Neural cell (in vitro differentiated cells): Measurements from ENCODE around the gene AGBL4. TPM values are rescaled to one million over a fixed set of nuclear protein-coding genes. Genes with fewer than 3 reads are reported as not detected.

ENCODE experiments used
- H2AFZ ChIP-seq: fragments of 200-600, 300-800 bp; sonication (generic), shearing (Covaris generic); 2 replicates; pipeline ENCODE4 v1.6.0; 2014; ENCODE audit warnings: low read depth, mild to moderate bottlenecking, antibody characterized with exemption, low read length, moderate library complexity
- H3F3A ChIP-seq: fragments of 200-600 bp; shearing (Covaris generic); 2 replicates; pipeline ENCODE4 v1.6.1; 2016; ENCODE audit warnings: mild to moderate bottlenecking, moderate library complexity, mixed read lengths, antibody characterized with exemption, low read length; ENCODE audit not compliant: insufficient read depth, poor library complexity, severe bottlenecking
- H3K27ac ChIP-seq: fragments of 200-600, 300-800 bp; sonication (generic), shearing (Covaris generic); 2 replicates; pipeline ENCODE4 v1.5.1; 2014; ENCODE audit warnings: mild to moderate bottlenecking, low read length, moderate library complexity
- H3K27me3 ChIP-seq: fragments of 300-800, 200-600 bp; sonication (generic), shearing (Covaris generic); 2 replicates; pipeline ENCODE4 v1.6.0; 2014; ENCODE audit warnings: mild to moderate bottlenecking, low read depth, low read length, moderate library complexity; ENCODE audit not compliant: insufficient read depth
- H3K36me3 ChIP-seq: fragments of 300-800, 200-600 bp; sonication (generic), shearing (Covaris generic); 2 replicates; pipeline ENCODE4 v1.5.1; 2014; ENCODE audit warnings: mild to moderate bottlenecking, antibody characterized with exemption, low read length, moderate library complexity; ENCODE audit not compliant: insufficient read depth
- H3K4me2 ChIP-seq: fragments of 300-800, 200-600 bp; sonication (generic), shearing (Covaris generic); 2 replicates; pipeline ENCODE4 v1.6.0; 2014; ENCODE audit warnings: mild to moderate bottlenecking, low read length
- H3K4me3 ChIP-seq: fragments of 300-800, 200-600 bp; sonication (generic), shearing (Covaris generic); 2 replicates; pipeline ENCODE4 v1.5.1; 2014; ENCODE audit warnings: mild to moderate bottlenecking, low read length, moderate library complexity
- H3K79me2 ChIP-seq: fragments of 200-600 bp; shearing (Covaris generic); replicated peaks from 2 replicates; pipeline ENCODE4 v1.6.0; 2014; ENCODE audit warnings: mild to moderate bottlenecking, low read length, moderate library complexity; ENCODE audit not compliant: insufficient read depth
- H3K9ac ChIP-seq: fragments of 300-800, 200-600 bp; sonication (generic), shearing (Covaris generic); 2 replicates; pipeline ENCODE4 v1.6.1; 2016; ENCODE audit warnings: mild to moderate bottlenecking, low read length, mixed read lengths
- H3K9me2 ChIP-seq: fragments of 200-600 bp; shearing (Covaris generic); 2 replicates; pipeline ENCODE4 v1.6.1; 2016; ENCODE audit warnings: mild to moderate bottlenecking, low read length, mixed read lengths; ENCODE audit not compliant: insufficient read depth
- H3K9me3 ChIP-seq: fragments of 200-600, 300-800 bp; sonication (generic), shearing (Covaris generic); 2 replicates; pipeline ENCODE4 v1.6.1; 2016; ENCODE audit warnings: mild to moderate bottlenecking, mixed run types, low read length, moderate library complexity, mixed read lengths
- H4K20me1 ChIP-seq: fragments of 200-600 bp; shearing (Covaris generic); 2 replicates; pipeline ENCODE4 v1.6.1; 2016; ENCODE audit warnings: mild to moderate bottlenecking, mixed run types; ENCODE audit not compliant: insufficient read depth
- EP300 ChIP-seq: fragments of 450-650 bp; conservative IDR thresholded peaks from 2 replicates; pipeline ENCODE4 v1.6.1; 2014; ENCODE audit warnings: antibody characterized with exemption, mild to moderate bottlenecking, moderate library complexity; ENCODE audit not compliant: poor library complexity, severe bottlenecking
- EZH2 ChIP-seq: fragments of 200-600, 300-800 bp; shearing (Covaris generic), sonication (generic); IDR thresholded peaks from 2 replicates; pipeline ENCODE4 v1.6.1; 2014; ENCODE audit warnings: antibody characterized with exemption, low read length, borderline replicate concordance, mild to moderate bottlenecking; ENCODE audit not compliant: insufficient read depth, poor library complexity, severe bottlenecking
- MXI1 ChIP-seq: fragments of 450-650 bp; conservative IDR thresholded peaks from 2 replicates; pipeline ENCODE4 v1.6.1; 2014; ENCODE audit warnings: antibody characterized with exemption, mild to moderate bottlenecking; ENCODE audit not compliant: poor library complexity, severe bottlenecking
- POLR2AphosphoS5 ChIP-seq: IDR thresholded peaks from 2 replicates; pipeline ENCODE4 v1.6.1; 2012
- RAD21 ChIP-seq: fragments of 450-650 bp; conservative IDR thresholded peaks from 2 replicates; pipeline ENCODE4 v1.6.1; 2014; ENCODE audit warnings: antibody characterized with exemption, mild to moderate bottlenecking, moderate library complexity
- SMC3 ChIP-seq: fragments of 450-650 bp; conservative IDR thresholded peaks from 2 replicates; pipeline ENCODE4 v1.6.1; 2014; ENCODE audit warnings: antibody characterized with exemption, mild to moderate bottlenecking, moderate library complexity; ENCODE audit not compliant: poor library complexity
- TAF1 ChIP-seq: IDR thresholded peaks from 2 replicates; pipeline ENCODE4 v1.6.1; 2012; ENCODE audit warnings: low read depth
- polyA plus RNA-seq: library from polyadenylated mRNA; depleted of rRNA; stranded (reverse); fragments of >200 nt; gene quantifications from 2 replicates; pipeline ENCODE4 v1.2.3, GENCODE V29; 2014
- TF ChIP-seq, protein P1 (sequence below): fragments of 450-650 bp; IDR thresholded peaks from 2 replicates; pipeline ENCODE4 v1.5.1; 2014; ENCODE audit warnings: antibody characterized with exemption, mild to moderate bottlenecking, moderate library complexity; ENCODE audit not compliant: poor library complexity, severe bottlenecking
- TF ChIP-seq, protein P2 (sequence below): IDR thresholded peaks from 2 replicates; pipeline ENCODE4 v1.6.1; 2012; ENCODE audit warnings: borderline replicate concordance

The AGBL4 gene
- polyA plus RNA-seq, 1 donor from 2014 or later: 1.3 TPM

DNA sequence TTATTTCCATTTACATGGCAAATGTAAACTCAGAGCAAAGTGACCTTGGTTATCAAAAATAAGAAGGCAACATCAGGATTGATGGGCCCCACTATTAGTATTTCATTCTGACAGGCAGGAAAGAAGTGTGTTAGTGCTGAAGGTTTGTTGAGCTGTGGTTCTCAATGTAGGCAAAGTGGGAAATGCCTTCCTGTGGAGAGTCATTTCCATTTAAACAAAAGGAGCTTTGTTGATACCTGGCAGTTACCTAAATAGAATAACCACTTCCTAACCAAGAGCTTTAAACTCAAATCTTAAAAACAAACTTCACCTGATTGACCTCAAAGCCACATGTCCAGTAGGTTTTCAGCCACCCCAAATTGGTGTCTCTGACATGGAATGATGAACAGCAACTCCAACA, 667.2 kb downstream of the AGBL4 start:
- H3K4me3 ChIP-seq: no peak overlapping the region
- H3K9me2 ChIP-seq: no peaks in the 10 kb centered on the region
- no peaks in the 10 kb centered on the region for H3F3A ChIP-seq
- no peaks in the 10 kb centered on the region for H3K36me3 ChIP-seq
- no peaks in the 10 kb centered on the region for H3K27me3 ChIP-seq
- TF ChIP-seq TAF1 (no peak), RAD21 (no peak), EZH2 (no peak), SMC3 (no peak), EP300 (no peak), MXI1 (no peak), POLR2AphosphoS5 (no peak)
- TF ChIP-seq, protein P1, sequence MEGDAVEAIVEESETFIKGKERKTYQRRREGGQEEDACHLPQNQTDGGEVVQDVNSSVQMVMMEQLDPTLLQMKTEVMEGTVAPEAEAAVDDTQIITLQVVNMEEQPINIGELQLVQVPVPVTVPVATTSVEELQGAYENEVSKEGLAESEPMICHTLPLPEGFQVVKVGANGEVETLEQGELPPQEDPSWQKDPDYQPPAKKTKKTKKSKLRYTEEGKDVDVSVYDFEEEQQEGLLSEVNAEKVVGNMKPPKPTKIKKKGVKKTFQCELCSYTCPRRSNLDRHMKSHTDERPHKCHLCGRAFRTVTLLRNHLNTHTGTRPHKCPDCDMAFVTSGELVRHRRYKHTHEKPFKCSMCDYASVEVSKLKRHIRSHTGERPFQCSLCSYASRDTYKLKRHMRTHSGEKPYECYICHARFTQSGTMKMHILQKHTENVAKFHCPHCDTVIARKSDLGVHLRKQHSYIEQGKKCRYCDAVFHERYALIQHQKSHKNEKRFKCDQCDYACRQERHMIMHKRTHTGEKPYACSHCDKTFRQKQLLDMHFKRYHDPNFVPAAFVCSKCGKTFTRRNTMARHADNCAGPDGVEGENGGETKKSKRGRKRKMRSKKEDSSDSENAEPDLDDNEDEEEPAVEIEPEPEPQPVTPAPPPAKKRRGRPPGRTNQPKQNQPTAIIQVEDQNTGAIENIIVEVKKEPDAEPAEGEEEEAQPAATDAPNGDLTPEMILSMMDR: no peak
- TF ChIP-seq, protein P2, sequence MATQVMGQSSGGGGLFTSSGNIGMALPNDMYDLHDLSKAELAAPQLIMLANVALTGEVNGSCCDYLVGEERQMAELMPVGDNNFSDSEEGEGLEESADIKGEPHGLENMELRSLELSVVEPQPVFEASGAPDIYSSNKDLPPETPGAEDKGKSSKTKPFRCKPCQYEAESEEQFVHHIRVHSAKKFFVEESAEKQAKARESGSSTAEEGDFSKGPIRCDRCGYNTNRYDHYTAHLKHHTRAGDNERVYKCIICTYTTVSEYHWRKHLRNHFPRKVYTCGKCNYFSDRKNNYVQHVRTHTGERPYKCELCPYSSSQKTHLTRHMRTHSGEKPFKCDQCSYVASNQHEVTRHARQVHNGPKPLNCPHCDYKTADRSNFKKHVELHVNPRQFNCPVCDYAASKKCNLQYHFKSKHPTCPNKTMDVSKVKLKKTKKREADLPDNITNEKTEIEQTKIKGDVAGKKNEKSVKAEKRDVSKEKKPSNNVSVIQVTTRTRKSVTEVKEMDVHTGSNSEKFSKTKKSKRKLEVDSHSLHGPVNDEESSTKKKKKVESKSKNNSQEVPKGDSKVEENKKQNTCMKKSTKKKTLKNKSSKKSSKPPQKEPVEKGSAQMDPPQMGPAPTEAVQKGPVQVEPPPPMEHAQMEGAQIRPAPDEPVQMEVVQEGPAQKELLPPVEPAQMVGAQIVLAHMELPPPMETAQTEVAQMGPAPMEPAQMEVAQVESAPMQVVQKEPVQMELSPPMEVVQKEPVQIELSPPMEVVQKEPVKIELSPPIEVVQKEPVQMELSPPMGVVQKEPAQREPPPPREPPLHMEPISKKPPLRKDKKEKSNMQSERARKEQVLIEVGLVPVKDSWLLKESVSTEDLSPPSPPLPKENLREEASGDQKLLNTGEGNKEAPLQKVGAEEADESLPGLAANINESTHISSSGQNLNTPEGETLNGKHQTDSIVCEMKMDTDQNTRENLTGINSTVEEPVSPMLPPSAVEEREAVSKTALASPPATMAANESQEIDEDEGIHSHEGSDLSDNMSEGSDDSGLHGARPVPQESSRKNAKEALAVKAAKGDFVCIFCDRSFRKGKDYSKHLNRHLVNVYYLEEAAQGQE: no peak
- no peak overlapping the region for H3K4me2 ChIP-seq
- H3K27ac ChIP-seq: no peak overlapping the region
- H4K20me1 ChIP-seq: no peaks in the 10 kb centered on the region
- H2AFZ ChIP-seq: no peak overlapping the region
- H3K9ac ChIP-seq: no peak overlapping the region
- no peaks in the 10 kb centered on the region for H3K9me3 ChIP-seq
- H3K79me2 ChIP-seq: no peaks in the 10 kb centered on the region

DNA sequence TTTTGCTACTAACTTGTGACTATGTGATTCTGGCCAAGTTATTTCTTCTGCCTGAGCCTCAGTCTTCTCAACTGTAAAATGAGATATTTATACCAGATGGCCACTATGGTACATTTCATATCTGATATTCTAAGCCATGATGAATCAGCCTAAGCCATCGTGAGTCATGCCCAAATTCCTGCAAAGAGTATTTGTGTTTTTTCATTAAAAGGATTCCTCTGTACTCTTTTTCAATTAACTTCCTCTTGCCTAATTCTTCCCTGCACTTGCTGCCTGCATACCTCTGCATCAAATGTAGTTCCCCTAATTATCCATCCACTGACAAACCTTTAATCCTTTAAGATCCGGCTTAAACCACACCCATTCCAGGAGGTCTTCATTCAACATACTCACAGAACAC, 672.0 kb downstream of the AGBL4 start:
- H3K9me2 ChIP-seq: no peaks in the 10 kb centered on the region
- no peak overlapping the region for H3K4me3 ChIP-seq
- H3K27ac ChIP-seq: no peak overlapping the region
- no peak overlapping the region for H3K4me2 ChIP-seq
- no peak overlapping the region for H2AFZ ChIP-seq
- H4K20me1 ChIP-seq: no peaks in the 10 kb centered on the region
- H3K79me2 ChIP-seq: no peaks in the 10 kb centered on the region
- TF ChIP-seq MXI1 (no peak), EP300 (no peak), SMC3 (no peak), RAD21 (no peak), TAF1 (no peak), POLR2AphosphoS5 (no peak), EZH2 (no peak)
- TF ChIP-seq, protein P1: no peak
- TF ChIP-seq, protein P2: no peak
- H3K27me3 ChIP-seq: no peaks in the 10 kb centered on the region
- no peaks in the 10 kb centered on the region for H3K36me3 ChIP-seq
- no peaks in the 10 kb centered on the region for H3F3A ChIP-seq
- no peaks in the 10 kb centered on the region for H3K9me3 ChIP-seq
- H3K9ac ChIP-seq: no peak overlapping the region
